Epithelial cell of esophagus (primary cell): ENCODE results near the gene POLR2H.

Experiments
- DNase-seq: peaks from one replicate; pipeline ENCODE4 v3.0.0; 2010; ENCODE audit warnings: low read depth
- H3K4me3 ChIP-seq: 2 replicates; pipeline ENCODE4 v1.5.1; 2011; ENCODE audit warnings: mild to moderate bottlenecking, low read length, control low read depth
- CTCF ChIP-seq: IDR thresholded peaks from 2 replicates; pipeline ENCODE4 v1.5.1; 2011; ENCODE audit warnings: low read depth, mild to moderate bottlenecking, low read length, control low read depth, inconsistent platforms; ENCODE audit not compliant: insufficient read depth; ENCODE audit errors: missing control alignments

Gene POLR2H

GRCh38 chr3:184355261-184356040 lies 6.1 kb upstream of the POLR2H start:
- TF ChIP-seq CTCF = no peak
- no peak for DNase-seq
- no peak overlapping the region for H3K4me3 ChIP-seq

DNA sequence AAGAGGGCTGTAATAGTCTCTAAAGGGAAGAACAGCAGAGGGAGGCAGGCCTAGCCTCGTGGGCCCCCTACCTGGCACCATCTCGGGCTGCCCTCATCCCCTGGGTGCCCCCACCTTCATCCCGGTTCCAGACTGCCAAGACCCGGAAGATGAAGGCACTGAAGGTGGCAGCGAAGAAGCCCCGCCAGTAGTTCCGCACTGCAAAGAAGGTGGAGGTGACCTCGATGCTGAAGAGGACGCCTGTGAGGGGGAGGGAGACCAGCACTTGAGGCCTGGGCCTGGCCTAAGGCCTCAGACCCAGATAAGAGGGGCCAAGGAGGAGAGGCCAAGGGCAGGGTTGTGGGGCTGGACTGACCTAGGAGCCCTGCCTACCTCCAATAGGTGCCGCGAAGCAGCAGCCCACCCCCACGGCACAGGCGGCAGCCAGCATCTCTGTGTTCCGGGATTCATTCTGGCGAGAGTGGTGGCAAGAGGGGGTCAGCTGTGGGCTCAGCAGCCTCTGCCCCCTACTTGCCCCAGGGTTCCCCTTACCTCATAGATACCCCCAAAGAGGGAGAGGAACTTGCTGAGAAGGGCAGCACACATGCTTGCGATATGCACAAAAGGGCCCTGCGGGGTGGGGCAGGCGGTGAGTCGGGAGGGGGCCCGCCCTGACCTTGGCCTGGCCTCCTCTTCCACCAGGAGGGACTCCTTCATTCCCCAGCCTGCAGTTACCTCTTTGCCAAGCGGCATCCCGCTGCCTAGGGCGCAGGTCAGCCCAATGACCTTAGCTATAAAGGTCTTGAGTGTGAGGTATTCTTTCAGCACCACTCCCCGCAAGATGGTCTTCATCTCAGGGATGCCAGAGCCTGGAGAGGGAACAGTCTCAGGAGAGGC lies 4.0 kb upstream of the POLR2H start:
- TF ChIP-seq CTCF = no peak

DNA sequence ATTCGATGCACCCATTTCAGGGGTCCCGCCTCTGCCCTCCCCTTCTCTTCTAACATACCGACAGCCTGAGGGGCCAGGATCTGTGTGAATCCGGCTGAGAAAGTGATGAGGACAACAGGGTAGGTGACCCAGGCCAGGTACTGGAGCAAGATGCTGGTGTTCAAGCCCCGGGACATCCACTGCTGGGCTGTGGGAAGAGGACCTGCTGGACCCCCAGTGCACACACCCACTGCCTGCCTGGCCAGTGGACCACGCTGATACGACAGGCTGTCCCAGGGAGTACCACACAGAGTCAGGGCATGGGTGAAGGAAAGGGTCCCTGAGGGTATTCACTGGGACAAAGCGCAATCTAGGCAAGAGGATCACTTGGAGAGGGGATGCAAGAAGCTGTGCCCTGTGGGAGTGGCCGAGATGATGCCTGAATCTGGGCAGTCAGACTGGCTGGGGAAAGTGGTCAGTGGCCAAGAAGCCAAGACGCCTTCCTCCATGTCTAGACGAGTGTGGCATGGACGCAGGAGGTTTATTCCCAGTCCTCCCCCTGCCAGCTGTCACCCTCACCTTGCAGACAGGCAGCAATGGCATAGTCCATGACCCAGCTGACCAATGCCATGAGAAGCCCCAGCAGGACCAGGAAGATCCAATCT lies 3.3 kb upstream of the POLR2H start:
- no peak overlapping the region for H3K4me3 ChIP-seq
- TF ChIP-seq CTCF = no peak
- no peak for DNase-seq

More for the DNA sequence above, 4.0 kb upstream of the POLR2H start:
- DNase-seq = no peak
- H3K4me3 ChIP-seq = no peak overlapping the region

- no peak for DNase-seq
- H3K4me3 ChIP-seq = no peak overlapping the region
- no peak for TF ChIP-seq CTCF
These were observed 2.6 kb upstream of the POLR2H start for GRCh38 chr3:184358921-184359350.

GRCh38 chr3:184359610-184360009 lies 1.9 kb upstream of the POLR2H start:
- no peak overlapping the region for H3K4me3 ChIP-seq
- DNase-seq = no peak
- TF ChIP-seq CTCF = no peak

DNA sequence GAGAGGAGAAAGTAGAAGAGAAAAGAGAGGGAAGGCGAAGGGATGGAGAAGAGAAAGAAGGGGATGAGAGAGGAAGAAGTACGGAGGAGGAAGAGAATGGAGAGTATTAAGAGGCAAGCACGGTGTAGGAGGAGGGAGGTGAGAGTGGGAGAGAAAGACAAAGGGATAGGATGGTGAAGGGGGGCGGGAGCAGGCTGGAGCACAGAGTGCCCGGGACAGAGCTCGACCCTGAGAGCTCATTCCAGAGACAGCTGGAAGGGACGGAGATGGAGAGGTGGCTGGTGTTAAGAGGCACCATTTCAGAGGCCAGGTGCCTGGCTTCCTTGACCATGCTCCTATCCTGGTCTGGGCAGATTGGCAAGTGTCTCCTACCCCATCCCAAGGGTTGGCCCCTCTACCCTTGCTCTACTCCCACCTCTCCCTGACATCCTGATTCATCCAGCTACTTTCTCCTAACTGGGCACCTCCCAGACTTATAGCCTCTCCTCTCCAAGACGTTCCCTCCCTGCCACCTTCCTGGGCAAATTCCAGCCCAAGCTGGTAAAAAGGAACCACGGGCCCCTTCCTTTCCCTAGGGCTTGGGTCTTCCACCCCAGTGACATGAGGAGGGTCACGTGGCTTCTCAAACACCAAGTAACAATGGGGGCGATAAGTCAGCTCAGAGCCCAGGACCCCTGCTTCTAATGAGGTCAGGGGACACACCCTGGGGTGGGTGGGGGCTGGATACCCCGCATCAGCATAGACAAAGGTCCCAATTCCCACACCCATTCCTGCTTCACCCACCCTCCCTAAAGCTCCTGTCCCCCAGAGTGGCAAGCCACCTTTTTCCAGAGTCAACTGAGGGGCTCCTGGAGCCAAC lies 1.2 kb upstream of the POLR2H start:
- no peak for TF ChIP-seq CTCF
- H3K4me3 ChIP-seq = peak overlapping the region; percentile 96
- no peak for DNase-seq
